HG02973 (cell line): ENCODE results near the gene MCF2L.

ENCODE experiments used
- ATAC-seq: cut with Tn5 transposase; IDR thresholded peaks from one replicate; pipeline ENCODE4 v1.9.1; 2021; ENCODE audit warnings: moderate library complexity; ENCODE audit not compliant: unreplicated experiment

MCF2L gene

DNA sequence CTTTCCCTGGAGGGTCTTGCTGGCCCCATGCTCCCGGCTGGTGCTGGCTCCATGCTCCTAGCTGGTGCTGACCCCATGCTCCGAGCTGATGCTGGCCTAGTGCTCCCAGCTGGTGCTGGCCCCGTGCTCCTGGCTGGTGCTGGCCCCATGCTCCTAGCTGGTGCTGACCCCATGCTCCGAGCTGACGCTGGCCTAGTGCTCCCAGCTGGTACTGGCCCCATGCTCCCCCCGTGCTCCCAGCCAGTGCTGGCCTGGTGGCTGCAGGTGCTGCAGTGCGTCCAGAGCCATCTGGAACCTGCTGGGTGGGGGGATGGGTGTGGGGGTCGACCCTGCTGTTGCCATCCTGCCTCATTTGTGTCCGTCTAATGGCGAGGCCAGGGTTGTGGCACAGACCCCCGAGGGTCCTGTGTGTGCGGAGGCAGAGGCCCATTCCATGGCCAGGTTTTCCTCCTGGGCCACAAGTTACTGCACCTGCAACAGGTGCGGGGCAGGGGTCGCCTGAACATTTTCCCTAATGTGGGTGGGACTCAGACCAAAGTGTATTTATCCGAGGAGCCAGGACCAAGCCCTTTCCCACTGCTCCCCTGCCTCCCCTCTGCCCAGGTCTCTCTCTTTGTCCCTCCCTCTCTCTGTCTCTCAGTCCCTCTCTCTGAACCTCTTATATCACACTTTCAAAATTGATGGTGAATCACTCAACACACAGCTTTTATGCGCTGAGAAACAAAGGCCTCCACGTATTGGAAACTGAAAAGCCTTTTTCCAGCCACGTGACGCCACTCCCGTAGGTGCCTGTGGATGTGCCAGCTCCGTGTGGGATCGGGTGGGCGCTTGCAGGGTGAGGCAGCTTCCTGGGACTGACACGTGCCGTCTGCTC, 45.1 kb downstream of the MCF2L start:
- no peak for ATAC-seq

DNA sequence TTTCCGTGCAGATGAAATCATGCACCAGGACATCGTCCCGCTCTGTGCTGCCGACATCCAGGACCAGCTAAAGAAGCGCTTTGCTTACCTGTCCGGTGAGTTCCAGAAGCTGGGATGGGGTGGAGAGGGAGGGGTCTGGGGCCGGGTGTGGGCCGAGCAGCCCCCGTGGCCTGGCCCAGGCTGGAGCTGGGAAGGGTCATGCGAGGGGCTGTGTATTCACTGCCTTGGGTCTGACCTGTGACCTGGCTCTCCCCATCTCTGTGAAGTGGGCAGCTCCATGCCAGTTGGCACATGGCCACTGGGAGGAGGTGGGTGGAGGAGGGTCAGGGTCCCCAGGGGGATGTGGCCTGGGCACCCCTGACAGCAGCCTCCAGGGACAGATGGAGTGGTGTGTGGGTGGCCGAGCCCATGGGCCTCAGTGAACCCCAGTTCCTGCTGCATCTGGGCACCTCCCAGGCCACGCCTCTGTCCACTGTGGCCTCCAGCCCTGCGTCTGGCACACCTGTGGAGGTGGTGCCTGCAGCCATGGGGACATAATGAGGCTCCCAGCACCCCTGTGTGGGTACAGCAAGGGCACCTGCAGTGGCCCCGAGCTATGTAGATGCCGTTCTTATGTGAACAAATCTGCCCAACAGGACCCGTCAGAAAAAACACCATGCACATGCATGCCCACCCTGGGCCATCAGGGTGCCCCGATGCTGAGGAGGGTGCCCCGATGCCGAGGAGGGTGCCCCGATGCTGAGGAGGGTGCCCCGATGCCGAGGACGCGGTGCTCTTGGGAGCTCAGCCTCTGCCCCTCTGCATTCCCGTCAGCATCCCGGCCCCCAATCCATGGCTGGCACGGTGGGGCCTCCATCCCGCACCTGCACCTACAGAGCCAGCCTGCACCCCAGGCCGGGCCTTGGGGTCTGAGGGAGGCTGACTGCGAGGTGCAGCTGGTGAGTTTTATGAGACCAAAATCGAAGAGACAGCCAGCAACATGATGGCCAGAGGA, 46.0 kb downstream of the MCF2L start:
- no peak for ATAC-seq

DNA sequence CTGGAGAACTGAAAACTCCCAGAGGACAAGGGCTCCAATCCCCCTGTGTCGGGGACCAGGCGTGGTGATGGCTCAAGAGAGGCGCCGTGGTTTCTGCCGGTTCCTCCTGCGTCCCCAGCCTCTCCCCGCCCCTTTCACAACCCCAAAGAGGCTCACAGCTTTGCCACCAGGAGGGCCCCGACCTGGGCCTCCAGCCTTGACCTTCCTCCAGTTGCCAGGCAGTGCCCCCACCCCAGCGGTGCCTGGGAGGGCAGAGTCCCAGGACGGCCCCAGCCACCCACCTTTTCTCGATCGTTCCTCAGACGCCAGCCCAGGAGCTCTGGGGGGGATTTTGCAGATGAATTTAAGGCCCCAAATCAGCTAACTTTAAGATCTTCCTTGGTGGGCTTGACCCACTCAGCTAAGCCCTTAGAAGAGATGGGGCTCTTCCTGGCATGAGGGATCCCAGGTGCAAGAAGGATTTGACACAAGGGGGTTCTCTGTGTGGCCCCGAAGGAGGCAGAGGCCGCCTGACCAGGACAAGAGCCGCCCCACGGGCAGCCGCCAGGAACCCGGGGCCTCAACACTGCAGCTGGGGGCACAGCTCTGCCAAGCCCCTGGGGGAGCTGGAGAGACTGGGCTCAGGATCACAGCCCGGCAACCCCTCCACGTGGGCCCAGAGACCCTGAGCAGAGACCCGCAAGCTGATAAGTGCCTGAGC, 47.0 kb downstream of the MCF2L start:
- ATAC-seq, result no peak

- no peak for ATAC-seq
Measured at GRCh38 chr13:113016526-113017295, 47.7 kb downstream of the MCF2L start.

DNA sequence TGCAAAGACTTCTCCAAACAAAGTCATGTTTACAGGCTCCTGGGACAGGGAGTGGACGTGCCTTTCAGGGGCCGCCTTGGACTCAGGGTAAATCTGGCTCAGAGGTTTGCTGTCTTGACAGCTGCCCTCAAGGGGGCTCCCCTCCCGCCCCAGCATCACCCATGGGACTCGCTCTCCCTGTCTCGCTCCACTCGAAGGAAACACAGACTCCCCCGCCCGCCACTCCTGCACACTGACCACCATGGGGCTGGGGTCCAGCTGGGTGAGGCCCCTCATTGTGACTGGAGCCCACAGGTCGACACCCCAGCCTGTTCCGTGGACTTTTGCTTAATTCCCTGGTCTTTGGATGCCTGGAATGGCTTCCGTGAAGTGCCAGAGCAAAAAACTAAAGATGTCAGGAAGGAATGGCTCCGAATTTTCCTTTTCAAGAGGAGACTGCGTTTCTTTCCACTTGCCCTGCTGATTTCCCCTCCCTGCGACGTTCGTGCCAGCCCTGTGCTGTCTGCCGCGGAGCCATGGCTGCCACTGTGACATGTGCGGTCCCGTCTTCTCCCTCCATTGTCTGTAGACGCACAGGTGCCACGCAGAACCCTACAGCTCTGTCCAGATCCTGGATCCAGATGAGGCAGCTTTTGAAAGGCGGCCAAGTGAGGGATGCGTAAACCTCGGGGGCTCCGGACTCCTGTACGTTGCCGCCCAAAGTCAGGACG, 48.6 kb downstream of the MCF2L start:
- no peak for ATAC-seq

- ATAC-seq, result no peak
Measured at GRCh38 chr13:113018676-113019465, 49.9 kb downstream of the MCF2L start.

DNA sequence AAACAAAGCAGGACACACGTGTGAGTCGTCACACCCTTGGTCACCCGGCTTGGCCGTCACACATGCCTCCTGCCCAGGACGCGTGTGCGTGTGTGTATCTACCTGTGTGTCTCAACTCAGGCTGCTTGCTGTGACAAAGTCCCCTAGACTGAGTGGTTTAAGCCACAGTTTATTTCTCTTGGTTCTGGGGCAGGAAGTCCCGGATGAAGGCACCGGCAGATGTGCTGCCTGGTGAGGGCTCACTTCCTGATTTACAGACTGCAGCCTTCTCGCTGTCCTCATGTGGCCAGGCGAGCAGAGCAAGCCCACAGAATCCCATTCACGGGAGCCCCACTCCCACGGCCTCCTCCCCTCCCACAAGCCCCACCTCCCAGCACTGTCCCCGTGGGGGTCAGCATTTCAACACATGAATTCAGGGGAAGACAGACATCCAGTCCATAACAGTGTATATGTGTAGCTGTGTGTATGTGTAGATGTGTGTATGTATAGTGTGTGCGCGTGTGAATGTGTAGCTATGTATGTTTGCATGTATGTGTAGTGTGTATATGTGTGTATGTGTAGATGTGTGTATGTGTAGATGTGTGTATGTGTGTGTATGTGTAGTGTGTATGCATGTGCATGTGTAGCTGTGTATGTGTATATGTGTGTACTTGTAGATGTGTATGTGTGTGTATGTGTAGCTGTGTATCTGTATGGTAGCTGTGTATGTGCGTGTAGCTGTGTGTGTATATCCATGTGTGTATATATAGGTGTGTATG, 51.5 kb downstream of the MCF2L start:
- no peak for ATAC-seq

GRCh38 chr13:113021391-113021790, 52.4 kb downstream of the MCF2L start:
- no peak for ATAC-seq

DNA sequence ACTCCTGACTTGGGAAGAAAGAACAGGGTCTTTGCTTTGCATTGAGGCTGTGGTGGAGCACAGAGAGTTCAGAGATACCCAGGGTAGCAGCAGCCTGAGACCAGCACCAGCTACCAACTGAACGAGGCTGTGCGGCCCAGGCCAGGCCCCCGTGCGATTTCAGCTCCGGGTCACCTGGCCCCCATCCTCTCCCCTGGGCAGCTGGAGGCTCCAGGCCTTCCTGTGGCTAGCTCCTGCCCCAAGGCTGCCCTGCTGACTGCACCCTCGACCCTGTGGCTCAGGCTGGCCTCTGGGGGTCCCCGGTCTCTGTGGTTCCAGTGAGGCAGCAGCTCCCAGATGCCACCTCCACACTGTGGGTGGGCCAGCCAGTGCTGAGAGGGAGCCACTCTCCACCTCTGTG, 52.8 kb downstream of the MCF2L start:
- ATAC-seq, result no peak

- ATAC-seq, result no peak
Measured at GRCh38 chr13:113022391-113022744, 53.4 kb downstream of the MCF2L start.

GRCh38 chr13:113022745-113023574, 53.9 kb downstream of the MCF2L start:
- no peak for ATAC-seq

DNA sequence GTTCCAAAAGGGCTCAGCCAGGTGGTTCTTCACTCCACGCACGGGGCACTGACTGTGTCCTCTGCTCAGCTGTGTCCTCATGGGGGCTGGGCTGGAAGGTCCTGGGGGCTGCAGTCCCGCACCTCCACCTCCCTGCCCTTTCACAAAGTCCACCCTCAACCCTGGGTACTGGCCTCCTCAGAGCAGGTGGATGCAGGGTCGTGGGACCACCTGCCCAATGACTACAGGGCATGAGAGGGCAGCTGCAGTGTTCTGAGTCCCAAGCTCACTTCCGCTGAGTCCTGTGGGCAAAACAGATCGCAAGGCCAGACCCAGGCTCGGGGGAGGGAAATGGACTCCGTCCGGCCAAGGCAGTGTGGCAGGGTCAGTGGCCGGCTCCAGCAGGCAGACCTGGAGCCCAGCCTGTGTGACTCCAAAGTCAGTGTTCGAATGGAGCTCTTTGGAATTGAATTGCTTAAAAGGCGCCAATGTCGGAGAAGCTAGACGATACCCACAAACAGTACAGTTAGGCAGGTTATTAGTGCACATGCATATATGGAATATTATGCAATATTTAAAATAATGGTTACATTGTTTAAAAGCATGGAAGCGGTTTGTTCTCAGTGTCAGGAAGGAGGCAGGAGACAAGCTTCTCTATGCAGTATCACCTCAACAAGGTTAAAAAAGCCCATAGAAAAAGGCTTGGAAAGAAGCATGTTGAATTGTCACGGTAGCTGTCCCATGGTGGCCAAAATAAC, 54.8 kb downstream of the MCF2L start:
- no peak for ATAC-seq

DNA sequence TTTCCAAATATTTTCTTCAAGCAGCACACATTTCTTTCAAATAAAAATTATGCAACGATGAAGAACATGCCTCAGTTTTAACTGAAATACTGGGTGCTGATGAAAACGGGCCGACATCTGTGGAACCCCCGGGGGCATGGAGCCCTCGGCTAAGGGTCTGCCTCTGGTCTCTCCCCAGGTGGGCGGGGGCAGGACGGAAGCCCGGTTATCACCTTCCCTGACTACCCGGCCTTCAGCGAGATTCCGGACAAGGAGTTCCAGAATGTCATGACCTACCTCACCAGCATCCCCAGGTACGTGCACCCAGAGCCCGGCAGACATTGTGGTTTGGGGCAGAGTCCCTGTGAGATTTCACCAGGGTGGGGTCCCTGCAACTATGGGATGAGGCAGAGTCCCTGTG, 55.5 kb downstream of the MCF2L start:
- no peak for ATAC-seq

DNA sequence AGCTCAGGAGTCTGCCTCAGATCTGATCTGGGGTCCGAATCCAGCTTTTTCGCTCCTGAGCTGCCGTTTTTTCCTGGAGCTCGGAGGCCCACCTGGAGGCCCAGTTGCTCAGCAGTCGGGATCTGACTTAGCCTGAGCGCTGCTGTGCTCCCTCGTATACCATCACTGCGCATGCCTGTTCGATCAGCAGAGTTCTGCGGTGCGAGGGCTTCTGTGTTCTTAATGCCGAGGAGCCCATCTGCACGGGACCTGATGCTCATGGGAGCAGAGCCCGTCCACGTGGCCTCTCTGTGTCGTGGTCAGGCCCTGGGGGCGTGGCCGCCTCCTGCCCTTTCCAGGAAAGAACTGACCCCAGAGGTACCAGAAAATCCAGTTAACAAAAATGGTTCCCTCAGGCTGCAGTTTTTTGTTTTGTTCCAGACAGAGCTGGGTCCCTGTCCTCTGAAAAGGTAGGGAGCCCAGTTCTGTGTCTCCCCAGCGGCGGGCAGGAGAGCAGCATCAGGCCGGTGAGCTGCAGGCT, 57.4 kb downstream of the MCF2L start:
- no peak for ATAC-seq

DNA sequence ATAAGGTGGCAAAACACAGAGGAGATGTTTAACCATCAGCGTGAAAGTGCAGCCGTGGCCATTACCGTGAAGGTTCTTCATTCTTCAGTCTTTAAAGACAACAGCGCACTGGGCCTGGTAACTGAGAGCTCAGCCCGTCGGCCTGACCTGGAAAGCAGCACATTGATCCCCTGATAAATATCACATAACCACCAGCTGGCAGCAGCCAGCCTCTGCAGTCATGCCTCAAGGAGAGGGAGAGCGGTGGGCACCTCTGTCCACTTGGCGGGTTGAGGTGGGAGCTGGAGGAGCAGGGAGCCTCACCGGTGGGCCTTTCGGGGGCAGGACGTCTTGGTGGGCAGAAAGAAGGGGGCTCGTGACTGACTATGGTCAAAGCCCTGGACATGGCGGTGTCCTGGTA, 58.1 kb downstream of the MCF2L start:
- ATAC-seq, result no peak

- no peak for ATAC-seq
Measured at GRCh38 chr13:113027566-113027965, 58.6 kb downstream of the MCF2L start.
